Body of pancreas (tissue), 4 donors: ENCODE measurements around the gene CLEC18B. TPM values are rescaled to one million over a fixed set of nuclear protein-coding genes. Genes with fewer than 3 reads are reported as not detected.
"Not testable (repeated sequence)": the region's sequence is repeated elsewhere in the genome, so short reads cannot be mapped to it uniquely, and the experiment has no call there.

Experiments
- ATAC-seq: fragments of 150-250 bp; one replicate; pipeline ENCODE4 v1.9.1; 2016
- DNase-seq, 4 donors: peaks; one replicate each; pipeline ENCODE4 v3.0.0-alpha.2; 2019
- H3K27ac ChIP-seq, 4 donors: fragments of 200-600 bp; sonication (generic); 1 replicate in 3 of 4; 2 replicates in 1 of 4; pipeline versions ENCODE4 v1.5.1 to v1.6.1; 2016 to 2019; ENCODE audit warnings: mild to moderate bottlenecking in 1 of 4, mixed read lengths in 1 of 4, moderate library complexity in 1 of 4
- H3K27me3 ChIP-seq, 2 donors: fragments of 200-600 bp; sonication (generic); one replicate each; pipeline ENCODE4 v1.6.0; 2016; ENCODE audit warnings: mild to moderate bottlenecking in 1 of 2
- H3K36me3 ChIP-seq, 2 donors: fragments of 200-600 bp; sonication (generic); replicated peaks in 1 of 2; 2 replicates each; pipeline ENCODE4 v1.5.1; 2016; ENCODE audit warnings: low read depth in 2 of 2; ENCODE audit not compliant: insufficient read depth in 1 of 2
- H3K4me1 ChIP-seq: fragments of 200-600 bp; sonication (generic); one replicate; pipeline ENCODE4 v1.6.0; 2016
- H3K4me3 ChIP-seq, 2 donors: fragments of 200-600 bp; sonication (generic); 1 replicate in 1 of 2; 2 replicates in 1 of 2; pipeline ENCODE4 v1.5.1; 2016 to 2019
- H3K9me3 ChIP-seq, 3 donors: fragments of 200-600 bp; sonication (generic); 1 replicate in 2 of 3; 2 replicates in 1 of 3; pipeline ENCODE4 v1.5.1; 2016
- CTCF ChIP-seq, 7 experiments: fragments of 450-650 bp in 4 of 7; fragments of 200-600 bp in 3 of 7; sonication (generic) in 3 of 7; IDR thresholded peaks; one replicate each; pipeline ENCODE4 v1.5.1; 2016 to 2019; ENCODE audit warnings: antibody characterized with exemption in 7 of 7
- POLR2A ChIP-seq, 3 donors: fragments of 450-650 bp; IDR thresholded peaks; one replicate each; pipeline ENCODE4 v1.6.1; 2016; ENCODE audit warnings: antibody characterized with exemption in 3 of 3, mild to moderate bottlenecking in 2 of 3
- WGBS, 2 donors: methylation state at CpG; one replicate each; pipeline ENCODE4 v1.1.5; 2017; 5-methylcytosine and 5-hydroxymethylcytosine counted together
- intact Hi-C: fragments of 100-400 bp; cut with DNase I; formaldehyde crosslinking; loops from one replicate; pipeline ENCODE4 v1.15.1; 2023
- total RNA-seq, 2 donors: library from RNA; depleted of rRNA; stranded (reverse); fragments of >200 nt; gene quantifications; one replicate each; pipeline ENCODE4 v1.1.0, GENCODE V29; 2016

Gene CLEC18B
- total RNA-seq, 2 donors from 2014 or later = 0.26 TPM; not detected in 1

GRCh38 chr16:74373847-74374184 lies 47.5 kb downstream of the CLEC18B start:
- H3K27ac ChIP-seq, H3K4me1 ChIP-seq, H3K4me3 ChIP-seq, intact Hi-C loops, H3K36me3 ChIP-seq, ATAC-seq, DNase-seq, H3K9me3 ChIP-seq, H3K27me3 ChIP-seq: not testable (repeated sequence)
- 82 to 88% methylated on average over 9 of the region's 9 CpGs for WGBS, 2 donors

- H3K4me1 ChIP-seq = no peaks in the 10 kb centered on the region
- H3K4me3 ChIP-seq = no peak overlapping the region
- DNase-seq (no peak), ATAC-seq (no peak)
- H3K27ac ChIP-seq = no peak overlapping the region
- TF ChIP-seq POLR2A (IDR thresholded peaks at IDR 0.05) (no peak), CTCF (IDR thresholded peaks at IDR 0.05) (no peak)
- no peaks in the 10 kb centered on the region for H3K36me3 ChIP-seq
- intact Hi-C loops = no loop called here
- H3K27me3 ChIP-seq = no peaks in the 10 kb centered on the region
- no peaks in the 10 kb centered on the region for H3K9me3 ChIP-seq
- WGBS, 2 donors = 77 to 82% methylated on average over 10 of the region's 10 CpGs
These were observed 48.1 kb downstream of the CLEC18B start for GRCh38 chr16:74372953-74373846.

- H3K4me1 ChIP-seq = no peaks in the 10 kb centered on the region
- DNase-seq = no peak
- intact Hi-C loops = no loop called here
- 74 to 87% methylated on average over 5 of the region's 5 CpGs for whole genome bisulfite sequencing, 2 donors
- no peaks in the 10 kb centered on the region for H3K27me3 ChIP-seq
- no peak for TF ChIP-seq CTCF (IDR thresholded peaks at IDR 0.05)
- TF ChIP-seq POLR2A (IDR thresholded peaks at IDR 0.05) = no peak
- no peak for ATAC-seq
- no peaks in the 10 kb centered on the region for H3K9me3 ChIP-seq
- no peak overlapping the region for H3K4me3 ChIP-seq
- no peak overlapping the region for H3K27ac ChIP-seq
- H3K36me3 ChIP-seq = no peaks in the 10 kb centered on the region
These were observed 48.9 kb downstream of the CLEC18B start for GRCh38 chr16:74372369-74372768.

- intact Hi-C loops = not testable (repeated sequence)
These were observed 50.7 kb downstream of the CLEC18B start for GRCh38 chr16:74370338-74371135.

GRCh38 chr16:74368002-74368911 lies 53.0 kb downstream of the CLEC18B start:
- intact Hi-C loops, H3K27me3 ChIP-seq, H3K9me3 ChIP-seq, H3K36me3 ChIP-seq: not testable (repeated sequence)
- 1 to 5% methylated on average over 3 to 68 of the region's 81 CpGs for WGBS, 2 donors
- H3K4me1 ChIP-seq = peaks cover 13% of the 10 kb centered on the region
- H3K4me3 ChIP-seq = peak overlapping the region; percentile 80 to 96
- TF ChIP-seq POLR2A (IDR thresholded peaks at IDR 0.05) (peak; percentile 23 to 54 (median 42)), CTCF (IDR thresholded peaks at IDR 0.05) (peak in 1 of 7 experiments; percentile 11)
- DNase-seq = peak; percentile 96 to 99 (median 99)
- peak overlapping the region; percentile 55 to 87 (median 74) for H3K27ac ChIP-seq
- peak; percentile 97 for ATAC-seq

More at GRCh38 chr16:74370338-74371135, 50.7 kb downstream of the CLEC18B start:
- not testable (repeated sequence) for ATAC-seq, H3K9me3 ChIP-seq, H3K36me3 ChIP-seq, H3K27ac ChIP-seq, DNase-seq, H3K27me3 ChIP-seq, H3K4me3 ChIP-seq
- peaks cover 13% of the 10 kb centered on the region for H3K4me1 ChIP-seq
- WGBS, 2 donors = 80% methylated on average over 20 of the region's 20 CpGs

- H3K9me3 ChIP-seq, H3K27me3 ChIP-seq, H3K36me3 ChIP-seq, intact Hi-C loops: not testable (repeated sequence)
- peaks cover 13% of the 10 kb centered on the region for H3K4me1 ChIP-seq
- ATAC-seq = peak; percentile 16
- WGBS, 2 donors = 1% methylated on average over 13 to 28 of the region's 35 CpGs
- DNase-seq = peak; percentile 48 to 56 (median 48)
- peak overlapping the region; percentile 55 to 87 (median 74) for H3K27ac ChIP-seq
- H3K4me3 ChIP-seq = peak overlapping the region; percentile 80 to 96
These were observed 53.7 kb downstream of the CLEC18B start for GRCh38 chr16:74367469-74368001.

GRCh38 chr16:74361646-74362610 lies 59.4 kb downstream of the CLEC18B start:
- H3K27ac ChIP-seq, H3K4me3 ChIP-seq, ATAC-seq, intact Hi-C loops, H3K9me3 ChIP-seq, H3K27me3 ChIP-seq, H3K4me1 ChIP-seq, DNase-seq: not testable (repeated sequence)
- WGBS, 2 donors = 84 to 94% methylated on average over 10 to 11 of the region's 15 CpGs
- peaks cover 0 to 16% of the 10 kb centered on the region in 2 donors for H3K36me3 ChIP-seq
